GM10266 (cell line): Measurements from ENCODE around the gene MPZL2.

ENCODE experiments used
- DNase-seq: peaks from one replicate; pipeline ENCODE4 v3.0.0; 2012; ENCODE audit errors: extremely low spot score
- CTCF ChIP-seq: IDR thresholded peaks from 2 replicates; pipeline ENCODE4 v1.5.1; 2012; ENCODE audit warnings: mild to moderate bottlenecking, low read depth; ENCODE audit not compliant: control insufficient read depth, insufficient read depth; ENCODE audit errors: missing control alignments

Gene MPZL2

GRCh38 chr11:118227865-118228785, 36.0 kb downstream of the MPZL2 start:
- no peak for DNase-seq
- no peak for TF ChIP-seq CTCF

GRCh38 chr11:118226781-118227180, 37.3 kb downstream of the MPZL2 start:
- no peak for TF ChIP-seq CTCF
- DNase-seq, result no peak

GRCh38 chr11:118226296-118226695, 37.8 kb downstream of the MPZL2 start:
- no peak for DNase-seq
- no peak for TF ChIP-seq CTCF

- DNase-seq, result no peak
- no peak for TF ChIP-seq CTCF
Measured at GRCh38 chr11:118224511-118225188, 39.4 kb downstream of the MPZL2 start, which contains the start of gene JAML. TSS of gene JAML (minus strand) at chr11:118225011. CDS start at chr11:118214866, 10,145 bp downstream.

- DNase-seq, result no peak
- no peak for TF ChIP-seq CTCF
Measured at GRCh38 chr11:118223992-118224391, 40.1 kb downstream of the MPZL2 start.

GRCh38 chr11:118223570-118223969, 40.5 kb downstream of the MPZL2 start:
- no peak for DNase-seq
- no peak for TF ChIP-seq CTCF

GRCh38 chr11:118222437-118222836, 41.7 kb downstream of the MPZL2 start:
- no peak for TF ChIP-seq CTCF
- no peak for DNase-seq
